BE2C (cell line): Measurements from ENCODE around the gene MAGEA4.

Source experiments
- DNase-seq: peaks from one replicate; pipeline ENCODE4 v3.0.0-alpha.2; 2020
- H3K27me3 ChIP-seq: fragments of 250-450 bp; sonication (Bioruptor Pico); 2 replicates; pipeline ENCODE4 v1.5.1; 2020; ENCODE audit warnings: mild to moderate bottlenecking
- H3K36me3 ChIP-seq: fragments of 250-450 bp; sonication (Bioruptor Pico); 2 replicates; pipeline ENCODE4 v1.5.1; 2020; ENCODE audit warnings: mild to moderate bottlenecking
- H3K4me1 ChIP-seq: fragments of 250-450 bp; sonication (Bioruptor Pico); 2 replicates; pipeline ENCODE4 v1.5.1; 2020
- H3K4me3 ChIP-seq: 2 replicates; pipeline ENCODE4 v1.5.1; 2011; ENCODE audit warnings: low read depth, low read length
- H3K9me3 ChIP-seq: fragments of 250-450 bp; sonication (Bioruptor Pico); 2 replicates; pipeline ENCODE4 v1.5.1; 2020
- CTCF ChIP-seq: IDR thresholded peaks from 2 replicates; pipeline ENCODE4 v1.5.1; 2012; ENCODE audit warnings: mild to moderate bottlenecking, low read depth, low read length

MAGEA4 gene

GRCh38 chrX:151879856-151880255, 32.8 kb upstream of the MAGEA4 start:
- no peak for DNase-seq
- no peaks in the 10 kb centered on the region for H3K9me3 ChIP-seq
- no peaks in the 10 kb centered on the region for H3K36me3 ChIP-seq
- H3K4me1 ChIP-seq, result no peaks in the 10 kb centered on the region
- H3K27me3 ChIP-seq, result no peaks in the 10 kb centered on the region
- no peak for TF ChIP-seq CTCF
- H3K4me3 ChIP-seq, result no peak overlapping the region

- no peak for TF ChIP-seq CTCF
- Histone ChIP-seq H3K4me1 (no peaks in the 10 kb centered on the region), H3K9me3 (no peaks in the 10 kb centered on the region), H3K27me3 (no peaks in the 10 kb centered on the region), H3K36me3 (no peaks in the 10 kb centered on the region), H3K4me3 (no peak overlapping the region)
- DNase-seq, result no peak
Measured at GRCh38 chrX:151880895-151881294, 31.8 kb upstream of the MAGEA4 start.

GRCh38 chrX:151889421-151889820, 23.3 kb upstream of the MAGEA4 start:
- no peaks in the 10 kb centered on the region for H3K27me3 ChIP-seq
- no peaks in the 10 kb centered on the region for H3K36me3 ChIP-seq
- DNase-seq, result no peak
- no peak overlapping the region for H3K4me3 ChIP-seq
- no peaks in the 10 kb centered on the region for H3K9me3 ChIP-seq
- no peak for TF ChIP-seq CTCF
- H3K4me1 ChIP-seq, result no peaks in the 10 kb centered on the region

GRCh38 chrX:151896734-151897474, 15.8 kb upstream of the MAGEA4 start:
- no peak for DNase-seq
- Histone ChIP-seq H3K4me3 (no peak overlapping the region), H3K27me3 (no peaks in the 10 kb centered on the region), H3K9me3 (no peaks in the 10 kb centered on the region), H3K4me1 (no peaks in the 10 kb centered on the region), H3K36me3 (no peaks in the 10 kb centered on the region)
- no peak for TF ChIP-seq CTCF

GRCh38 chrX:151899622-151900021, 13.1 kb upstream of the MAGEA4 start:
- H3K9me3 ChIP-seq, result no peaks in the 10 kb centered on the region

More at GRCh38 chrX:151899622-151900021, 13.1 kb upstream of the MAGEA4 start:
- Histone ChIP-seq H3K4me1 (no peaks in the 10 kb centered on the region), H3K36me3 (no peaks in the 10 kb centered on the region), H3K27me3 (no peaks in the 10 kb centered on the region), H3K4me3 (no peak overlapping the region)
- DNase-seq, result no peak
- no peak for TF ChIP-seq CTCF
